ENCODE data around the gene LUZP1. TPM values are rescaled to one million over a fixed set of nuclear protein-coding genes. Genes with fewer than 3 reads are reported as not detected.

LUZP1 gene
- total and polyA plus RNA-seq, 9 donors = 6.8 to 30.7 (median 23.2) TPM

- Histone ChIP-seq H3K9me3 (no peaks in the 10 kb centered on the region), H3K4me3 (no peak overlapping the region), H3K27me3 (no peaks in the 10 kb centered on the region), H3K27ac (no peak overlapping the region), H3K36me3 (no peaks in the 10 kb centered on the region), H3K4me1 (ENCODE audit: insufficient read depth) (no peaks in the 10 kb centered on the region)
- DNase-seq = no peak
- WGBS, 3 donors = 64 to 71% (median 67%) methylated on average over 1 of the region's 1 CpG
- intact Hi-C loops (cut with DNase I) = no loop called here
- TF ChIP-seq POLR2A (IDR thresholded peaks at IDR 0.05) = no peak
- TF ChIP-seq, protein P1, sequence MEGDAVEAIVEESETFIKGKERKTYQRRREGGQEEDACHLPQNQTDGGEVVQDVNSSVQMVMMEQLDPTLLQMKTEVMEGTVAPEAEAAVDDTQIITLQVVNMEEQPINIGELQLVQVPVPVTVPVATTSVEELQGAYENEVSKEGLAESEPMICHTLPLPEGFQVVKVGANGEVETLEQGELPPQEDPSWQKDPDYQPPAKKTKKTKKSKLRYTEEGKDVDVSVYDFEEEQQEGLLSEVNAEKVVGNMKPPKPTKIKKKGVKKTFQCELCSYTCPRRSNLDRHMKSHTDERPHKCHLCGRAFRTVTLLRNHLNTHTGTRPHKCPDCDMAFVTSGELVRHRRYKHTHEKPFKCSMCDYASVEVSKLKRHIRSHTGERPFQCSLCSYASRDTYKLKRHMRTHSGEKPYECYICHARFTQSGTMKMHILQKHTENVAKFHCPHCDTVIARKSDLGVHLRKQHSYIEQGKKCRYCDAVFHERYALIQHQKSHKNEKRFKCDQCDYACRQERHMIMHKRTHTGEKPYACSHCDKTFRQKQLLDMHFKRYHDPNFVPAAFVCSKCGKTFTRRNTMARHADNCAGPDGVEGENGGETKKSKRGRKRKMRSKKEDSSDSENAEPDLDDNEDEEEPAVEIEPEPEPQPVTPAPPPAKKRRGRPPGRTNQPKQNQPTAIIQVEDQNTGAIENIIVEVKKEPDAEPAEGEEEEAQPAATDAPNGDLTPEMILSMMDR (IDR thresholded peaks at IDR 0.05) = no peak
- TF ChIP-seq EP300 (IDR thresholded peaks at IDR 0.05) = no peak
Measured at GRCh38 chr1:23149114-23149513, 19.5 kb downstream of the LUZP1 start.

DNA sequence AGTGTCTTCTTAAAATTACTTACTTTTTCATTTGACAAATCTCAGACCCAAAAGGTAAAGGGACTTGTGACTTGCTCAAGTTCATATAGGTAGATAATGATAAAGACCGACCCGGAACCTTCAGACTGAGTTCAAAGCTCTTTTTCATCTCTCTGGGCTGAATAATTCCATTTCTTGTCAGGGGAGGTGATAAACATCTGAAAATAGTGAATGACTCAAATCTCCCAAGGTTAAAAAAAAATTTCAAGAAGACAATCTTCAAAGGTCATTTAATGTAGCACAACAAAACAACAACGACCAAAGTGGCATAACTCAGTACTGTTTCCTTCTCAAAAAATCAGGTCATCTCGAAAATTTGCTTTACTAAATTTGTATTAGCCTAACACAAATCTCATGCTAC is 20.6 kb downstream of the LUZP1 start:
- Histone ChIP-seq H3K36me3 (no peaks in the 10 kb centered on the region), H3K27ac (no peak overlapping the region), H3K4me1 (ENCODE audit: insufficient read depth) (no peaks in the 10 kb centered on the region), H3K4me3 (no peak overlapping the region), H3K9me3 (no peaks in the 10 kb centered on the region), H3K27me3 (no peaks in the 10 kb centered on the region)
- no peak for DNase-seq
- intact Hi-C loops (cut with DNase I) = no loop called here
- TF ChIP-seq EP300 (IDR thresholded peaks at IDR 0.05) = no peak
- TF ChIP-seq, protein P1 (IDR thresholded peaks at IDR 0.05) = no peak
- TF ChIP-seq POLR2A (IDR thresholded peaks at IDR 0.05) = no peak
- 59 to 70% (median 65%) methylated on average over 4 of the region's 4 CpGs for WGBS, 3 donors

- peaks cover 3% of the 10 kb centered on the region for H3K4me1 ChIP-seq (ENCODE audit: insufficient read depth)
- H3K4me3 ChIP-seq = no peak overlapping the region
- H3K27ac ChIP-seq = no peak overlapping the region
- no peaks in the 10 kb centered on the region for H3K9me3 ChIP-seq
- TF ChIP-seq POLR2A (IDR thresholded peaks at IDR 0.05) (no peak), EP300 (IDR thresholded peaks at IDR 0.05) (no peak)
- TF ChIP-seq, protein P1 (IDR thresholded peaks at IDR 0.05) = no peak
- H3K36me3 ChIP-seq = no peaks in the 10 kb centered on the region
- 97 to 99% (median 98%) methylated on average over 6 of the region's 6 CpGs for WGBS, 3 donors
- no peaks in the 10 kb centered on the region for H3K27me3 ChIP-seq
- intact Hi-C loops (cut with DNase I) = no loop called here
- DNase-seq = no peak
Measured at GRCh38 chr1:23140940-23141596, 27.6 kb downstream of the LUZP1 start.

DNA sequence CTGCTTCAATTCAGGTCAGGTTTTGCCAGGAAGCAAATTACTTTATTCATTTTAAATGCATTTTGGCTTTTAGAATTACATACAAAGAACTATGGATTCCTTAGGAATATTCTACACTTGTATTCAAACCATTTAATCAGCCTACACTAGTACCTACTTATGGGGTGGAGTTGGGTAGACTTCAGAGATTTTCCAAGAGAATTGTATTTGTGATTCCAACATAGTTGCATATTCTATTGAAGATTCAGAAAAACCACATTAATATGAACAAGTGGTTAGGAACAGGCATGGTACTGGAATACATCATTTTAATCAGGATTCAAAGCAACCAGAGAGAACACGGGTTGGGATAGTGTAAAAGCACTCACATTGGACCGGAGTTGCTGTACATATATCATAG is 33.4 kb downstream of the LUZP1 start:
- no peaks in the 10 kb centered on the region for H3K9me3 ChIP-seq
- H3K27me3 ChIP-seq = no peaks in the 10 kb centered on the region
- 61 to 77% (median 69%) methylated on average over 2 of the region's 2 CpGs for WGBS, 3 donors
- H3K4me1 ChIP-seq (ENCODE audit: insufficient read depth) = peaks cover 2% of the 10 kb centered on the region
- DNase-seq = no peak
- H3K27ac ChIP-seq = no peak overlapping the region
- TF ChIP-seq, protein P1 (IDR thresholded peaks at IDR 0.05) = no peak
- no peak for TF ChIP-seq EP300 (IDR thresholded peaks at IDR 0.05)
- no peak overlapping the region for H3K4me3 ChIP-seq
- H3K36me3 ChIP-seq = no peaks in the 10 kb centered on the region
- intact Hi-C loops (cut with DNase I) = no loop called here

Measured in ovary (tissue), 9 donors.